PC-9 (cell line): ENCODE results near the gene PLEKHB1. TPM values are rescaled to one million over a fixed set of nuclear protein-coding genes. Genes with fewer than 3 reads are reported as not detected.

Source experiments
- Bru-seq: library from RNA; stranded (reverse); fragments of 400-500 nt; gene quantifications from one replicate; lab custom pipeline; 2021; lab: Mats Ljungman, UMichigan
- BruChase-seq, 2 experiments: library from RNA; stranded (reverse); fragments of 400-500 nt; gene quantifications; one replicate each; lab custom pipeline; 2021; lab: Mats Ljungman, UMichigan
- BruUV-seq: library from RNA; stranded (reverse); fragments of 400-500 nt; replicated peaks from 2 replicates; lab custom pipeline; 2021; lab: Mats Ljungman, UMichigan
- CTCF ChIA-PET: fragments of 300-600 bp; sonication (Branson Sonifier 250); formaldehyde crosslinking; loops from one replicate; lab custom pipeline; 2022; ENCODE audit warnings: antibody characterized with exemption; lab: Charles Lee
- POLR2A ChIA-PET: fragments of 300-600 bp; sonication (Branson Sonifier 250); formaldehyde crosslinking; loops from one replicate; lab custom pipeline; 2022; ENCODE audit warnings: antibody characterized with exemption; ENCODE audit not compliant: unreplicated experiment; lab: Charles Lee
- DNase-seq, 2 experiments: peaks; one replicate each; pipeline versions ENCODE4 v3.0.0 to v3.0.0-alpha.2; 2015 to 2022; ENCODE audit warnings: mixed read lengths in 1 of 2
- H2AFZ ChIP-seq: fragments of 200-600 bp; sonication (generic); 2 replicates; pipeline ENCODE4 v1.8.1; 2017; ENCODE audit warnings: antibody characterized with exemption
- H3F3A ChIP-seq: fragments of 200-600 bp; sonication (generic); 2 replicates; pipeline ENCODE4 v1.8.1; 2017; ENCODE audit warnings: antibody characterized with exemption, mild to moderate bottlenecking, low read depth; ENCODE audit not compliant: insufficient read depth
- H3K27ac ChIP-seq: fragments of 200-600 bp; sonication (generic); 2 replicates; pipeline ENCODE4 v1.6.1; 2016; ENCODE audit warnings: mixed run types
- H3K27me3 ChIP-seq: fragments of 200-600 bp; sonication (generic); 2 replicates; pipeline ENCODE4 v1.6.1; 2016; ENCODE audit warnings: low read depth, mixed run types; ENCODE audit not compliant: insufficient read depth
- H3K36me3 ChIP-seq: fragments of 200-600 bp; sonication (generic); 2 replicates; pipeline ENCODE4 v1.6.1; 2016; ENCODE audit warnings: low read depth, mixed run types
- H3K4me1 ChIP-seq: fragments of 200-600 bp; sonication (generic); replicated peaks from 2 replicates; pipeline ENCODE4 v1.6.1; 2016; ENCODE audit warnings: mixed run types; ENCODE audit not compliant: insufficient read depth
- H3K4me2 ChIP-seq: fragments of 200-600 bp; sonication (generic); 2 replicates; pipeline ENCODE4 v1.6.1; 2017; ENCODE audit warnings: mixed run types
- H3K4me3 ChIP-seq: fragments of 200-600 bp; sonication (generic); 2 replicates; pipeline ENCODE4 v1.6.1; 2016; ENCODE audit warnings: mixed run types
- H3K79me2 ChIP-seq: fragments of 200-600 bp; sonication (generic); 2 replicates; pipeline ENCODE4 v1.6.1; 2017; ENCODE audit warnings: low read depth, mixed run types
- H3K9me2 ChIP-seq: fragments of 200-600 bp; sonication (generic); 2 replicates; pipeline ENCODE4 v1.8.1; 2017; ENCODE audit warnings: mild to moderate bottlenecking; ENCODE audit not compliant: insufficient read depth
- H3K9me3 ChIP-seq: fragments of 200-600 bp; sonication (generic); 2 replicates; pipeline ENCODE4 v1.8.1; 2016; ENCODE audit warnings: low read depth; ENCODE audit not compliant: insufficient read depth
- H4K20me1 ChIP-seq: fragments of 200-600 bp; sonication (generic); 2 replicates; pipeline ENCODE4 v1.8.1; 2017; ENCODE audit not compliant: insufficient read depth
- CTCF ChIP-seq: fragments of 200-600 bp; sonication (generic); conservative IDR thresholded peaks from 2 replicates; pipeline ENCODE4 v1.6.1; 2017; ENCODE audit warnings: mixed run types, antibody characterized with exemption, mild to moderate bottlenecking, moderate library complexity
- EZH2 ChIP-seq: fragments of 200-600 bp; sonication (generic); IDR thresholded peaks from 2 replicates; pipeline ENCODE4 v1.8.0; 2017; ENCODE audit warnings: antibody characterized with exemption, low read depth
- intact Hi-C: fragments of 100-400 bp; cut with micrococcal nuclease; formaldehyde crosslinking; loops from one replicate; pipeline ENCODE4 v1.10.0; 2022; ENCODE audit not compliant: unreplicated experiment
- long read RNA-seq: library from polyadenylated mRNA; stranded (forward); transcript quantifications from one replicate; pipeline ENCODE4 v2.0.0, GENCODE V29; 2022
- total RNA-seq: library from RNA; stranded (reverse); gene quantifications from 2 replicates; pipeline ENCODE4 v1.2.3, GENCODE V29; 2021

PLEKHB1 gene
- 29.1 and 40.1 TPM in 2 replicates for total RNA-seq
- Bru-seq, nascent RNA: percentile 29 among the genes with signal in this experiment
- percentile 37 among the genes with signal in this experiment for BruChase-seq, experiment 1, labeled RNA remaining after a 2-hour chase
- BruChase-seq, experiment 2, labeled RNA remaining after a 6-hour chase: percentile 41 among the genes with signal in this experiment
- long read RNA-seq, transcript PLEKHB1-201 (7 exons, 2,016 nt): major isoform, 55 of 69 reads
- long read RNA-seq, partial matches to known transcripts: 3 of 69 reads
- long read RNA-seq, other reads (novel, unspliced or antisense): 11 of 69 reads

DNA sequence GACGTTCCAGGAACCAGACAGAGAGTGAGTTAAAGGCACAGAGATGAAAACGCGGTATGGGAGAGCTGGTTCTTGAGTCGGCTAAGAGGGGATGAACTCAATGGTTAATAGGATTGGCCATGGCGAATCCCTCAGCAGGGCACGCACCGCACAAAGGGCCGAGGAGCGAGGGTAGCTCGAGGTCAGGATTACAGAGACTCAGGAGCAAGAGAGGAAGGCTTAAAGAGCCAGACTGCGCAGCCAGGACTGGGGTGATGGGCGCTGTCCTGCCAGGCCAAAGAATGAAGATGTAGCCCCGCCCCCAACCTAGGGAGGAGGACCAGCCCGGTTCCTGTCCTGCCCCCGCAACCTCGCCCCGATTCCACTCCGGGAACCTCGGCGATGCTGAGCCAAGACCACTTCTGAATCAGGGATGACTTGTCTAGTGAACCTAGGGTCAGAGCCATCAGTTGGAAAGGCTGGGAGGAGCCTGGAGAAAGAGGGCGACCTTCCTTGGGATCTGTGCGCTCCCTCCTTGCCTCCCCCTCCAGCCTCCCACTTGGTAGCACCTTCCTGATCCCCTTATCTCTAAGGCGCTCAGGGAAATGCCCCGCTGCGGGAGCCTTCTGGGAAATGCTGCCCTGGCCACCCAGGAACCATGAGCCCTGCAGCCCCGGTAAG is at the start of gene PLEKHB1:
PLEKHB1 (plus strand) TSS at position 610 of the 660 bp plus-strand sequence; CDS start at position 638, 28 bp downstream.
- no peaks in the 10 kb centered on the region for H3K79me2 ChIP-seq
- H3K4me2 ChIP-seq: peak within 1 kb of the TSS; percentile 73
- POLR2A ChIA-PET: no interaction called here
- CTCF ChIA-PET: interaction anchor here (0.5 to 2.6 kb wide), 3 partner anchors 14 to 924 kb away, joined by 3 to 11 read pairs (median 5); no protein-coding TSS in a partner anchor
- no peaks in the 10 kb centered on the region for H3K36me3 ChIP-seq
- H3K4me3 ChIP-seq: peak within 1 kb of the TSS; percentile 49; the same call in 1 of the 2 replicates
- BruUV-seq: no TSS peak
- no peak for DNase-seq
- H3K9me2 ChIP-seq: no peaks in the 10 kb centered on the region
- H3F3A ChIP-seq: peaks cover 4% of the 10 kb centered on the region; the same call in 1 of the 2 replicates
- TF ChIP-seq CTCF (no peak), EZH2 (no peak)
- intact Hi-C loops: no loop called here
- no peaks in the 10 kb centered on the region for H4K20me1 ChIP-seq
- H3K27ac ChIP-seq: no peak within 1 kb of the TSS
- no peak within 1 kb of the TSS for H2AFZ ChIP-seq
- no peaks in the 10 kb centered on the region for H3K27me3 ChIP-seq
- peaks cover 7% of the 10 kb centered on the region for H3K4me1 ChIP-seq
- no peaks in the 10 kb centered on the region for H3K9me3 ChIP-seq

GRCh38 chr11:73597336-73597955 is 48.9 kb upstream of the PLEKHB1 start:
- Histone ChIP-seq H3K4me1 (peaks cover 16% of the 10 kb centered on the region), H3K79me2 (peaks cover 21% of the 10 kb centered on the region), H3K36me3 (no peaks in the 10 kb centered on the region), H3K9me3 (no peaks in the 10 kb centered on the region), H3K9me2 (no peaks in the 10 kb centered on the region), H3K4me3 (peak overlapping the region; percentile 86), H3K4me2 (peak overlapping the region; percentile 90), H3F3A (0 out of 2 replicates have a peak, but pooled peaks cover 4% of the 10 kb centered on the region), H4K20me1 (no peaks in the 10 kb centered on the region), H3K27ac (no peak overlapping the region), H3K27me3 (no peaks in the 10 kb centered on the region), H2AFZ (peak overlapping the region; percentile 97)
- ChIA-PET CTCF (interaction anchor here (0.6 kb wide), 1 partner anchor 28 kb away, joined by 3 read pairs; no protein-coding TSS in a partner anchor), POLR2A (interaction anchor here (0.6 kb wide), 1 partner anchor 574 kb away, joined by 3 read pairs; the partner anchor contains the start of genes C2CD3 and PPME1)
- intact Hi-C loops: loop anchor here (5.0 kb wide), 1 partner anchor 290 kb away; the partner anchor contains the start of gene ARHGEF17
- BruUV-seq: no TSS peak
- TF ChIP-seq EZH2: no peak
- TF ChIP-seq CTCF: no peak
- peak in 1 of 2 experiments; percentile 26 for DNase-seq
